NCI-H187 (cell line): Measurements from ENCODE around the gene MACROD2.

Source experiments
- DNase-seq, 2 experiments: peaks; one replicate each; lab custom pipeline; 2025; lab: John Stamatoyannopoulos, UW

The MACROD2 gene

GRCh38 chr20:15287329-15287728 lies 1292.0 kb downstream of the MACROD2 start:
- no peak for DNase-seq

- DNase-seq, result no peak
Measured at GRCh38 chr20:15288106-15288505, 1292.8 kb downstream of the MACROD2 start.

- DNase-seq, result peak; percentile 11 to 16
Measured at GRCh38 chr20:15289337-15289736, 1294.0 kb downstream of the MACROD2 start.

GRCh38 chr20:15292405-15292804 lies 1297.1 kb downstream of the MACROD2 start:
- no peak for DNase-seq

- no peak for DNase-seq
Measured at GRCh38 chr20:15296422-15296821, 1301.1 kb downstream of the MACROD2 start.

GRCh38 chr20:15297059-15297875 lies 1302.0 kb downstream of the MACROD2 start:
- DNase-seq, result peak; percentile 9 to 41

GRCh38 chr20:15302075-15302474 lies 1306.8 kb downstream of the MACROD2 start:
- DNase-seq, result no peak

- no peak for DNase-seq
Measured at GRCh38 chr20:15310361-15310760, 1315.0 kb downstream of the MACROD2 start.

GRCh38 chr20:15316556-15316955 lies 1321.2 kb downstream of the MACROD2 start:
- no peak for DNase-seq

- DNase-seq, result no peak
Measured at GRCh38 chr20:15317546-15318232, 1322.4 kb downstream of the MACROD2 start.

- no peak for DNase-seq
Measured at GRCh38 chr20:15318682-15319081, 1323.4 kb downstream of the MACROD2 start.

- DNase-seq, result no peak
Measured at GRCh38 chr20:15319439-15319838, 1324.1 kb downstream of the MACROD2 start.

GRCh38 chr20:15320941-15321340 lies 1325.6 kb downstream of the MACROD2 start:
- no peak for DNase-seq

- no peak for DNase-seq
Measured at GRCh38 chr20:15327123-15327522, 1331.8 kb downstream of the MACROD2 start.

- no peak for DNase-seq
Measured at GRCh38 chr20:15328084-15328483, 1332.8 kb downstream of the MACROD2 start.

GRCh38 chr20:15332711-15333160 lies 1337.4 kb downstream of the MACROD2 start:
- DNase-seq, result no peak

- no peak for DNase-seq
Measured at GRCh38 chr20:15333170-15333569, 1337.9 kb downstream of the MACROD2 start.

GRCh38 chr20:15336011-15336410 lies 1340.7 kb downstream of the MACROD2 start:
- no peak for DNase-seq

GRCh38 chr20:15336536-15336935 lies 1341.2 kb downstream of the MACROD2 start:
- no peak for DNase-seq

GRCh38 chr20:15339264-15339663 lies 1343.9 kb downstream of the MACROD2 start:
- DNase-seq, result no peak

- DNase-seq, result no peak
Measured at GRCh38 chr20:15342991-15343523, 1347.7 kb downstream of the MACROD2 start.

GRCh38 chr20:15345287-15345686 lies 1350.0 kb downstream of the MACROD2 start:
- DNase-seq, result no peak

- DNase-seq, result no peak
Measured at GRCh38 chr20:15346657-15347280, 1351.5 kb downstream of the MACROD2 start.
